ENCODE measurements around the gene ATP5PB.

The ATP5PB gene

DNA sequence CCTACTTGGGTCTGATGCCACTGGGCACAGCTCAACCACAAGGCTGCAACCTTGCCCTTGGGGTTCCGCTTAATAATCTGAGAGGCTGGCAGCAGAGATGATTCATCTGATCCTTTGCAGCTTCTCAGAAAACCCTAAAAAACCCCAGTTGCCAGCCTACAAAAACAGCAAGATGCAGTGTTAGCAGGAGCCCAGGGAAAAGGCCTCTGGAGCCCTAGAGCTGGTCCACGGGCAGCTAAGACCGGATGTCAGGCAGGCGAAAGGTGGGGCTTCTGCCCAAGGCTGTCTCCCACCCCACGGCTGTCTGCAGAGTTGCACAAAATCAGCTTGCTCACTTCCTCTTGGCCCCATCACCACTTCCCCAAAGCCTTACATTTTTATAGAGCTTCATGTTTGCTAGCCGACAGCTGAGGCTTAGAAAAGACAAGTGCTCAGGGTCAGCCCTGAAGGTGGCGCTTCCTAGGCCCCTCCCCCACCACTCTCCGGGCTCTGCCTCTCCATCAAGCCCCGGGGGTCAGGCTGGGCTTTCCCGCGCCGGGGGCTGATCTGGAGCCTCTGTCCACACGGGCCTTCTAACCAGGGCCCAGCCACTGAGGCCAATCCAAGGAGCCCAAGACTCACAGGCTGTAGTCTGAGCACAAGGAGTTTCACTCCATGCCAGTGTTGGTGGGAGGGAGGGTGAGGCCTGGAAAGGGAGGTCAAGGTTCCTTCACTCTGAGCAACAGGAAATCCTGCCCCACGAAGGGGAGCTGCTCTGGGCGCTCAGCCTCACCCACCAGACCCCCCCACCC is 58.3 kb downstream of the ATP5PB start:
- Histone ChIP-seq H3K27me3 (replicated peaks in 2 of 5; ENCODE audit: control insufficient read depth in 4 of 5, insufficient read depth in 5 of 5, low read length in 4 of 5) (no peaks in the 10 kb centered on the region), H3K4me1 (ENCODE audit: control extremely low read depth in 1 of 4, control insufficient read depth in 4 of 4, insufficient read depth in 4 of 4, low read length in 3 of 4) (peaks cover 37 to 97% (median 91%) of the 10 kb centered on the region in 4 experiments), H3K4me3 (ENCODE audit: control insufficient read depth in 1 of 7, extremely low read depth in 1 of 7, insufficient read depth in 4 of 7, low read depth in 2 of 7, low read length in 6 of 7) (peak overlapping the region in 6 of 7 experiments; percentile 35 to 72 (median 64)), H3K9me3 (ENCODE audit: control extremely low read depth in 1 of 5, control insufficient read depth in 4 of 5, insufficient read depth in 2 of 5, low read depth in 1 of 5, low read length in 4 of 5) (no peaks in the 10 kb centered on the region), H3K27ac (ENCODE audit: insufficient read depth in 1 of 2, low read depth in 1 of 2, low read length in 2 of 2, poor library complexity in 1 of 2, severe bottlenecking in 2 of 2) (peak overlapping the region; percentile 84 to 93), H3K36me3 (ENCODE audit: control insufficient read depth in 4 of 4, insufficient read depth in 4 of 4, low read length in 3 of 4) (no peaks in the 10 kb centered on the region)
- 0% methylated on average over 6 of the region's 15 CpGs for WGBS (ENCODE audit: insufficient coverage)
- POLR2A ChIA-PET: interaction anchor here (0.7 to 2.4 kb wide), 11 partner anchors 9 to 247 kb away, joined by 3 to 18 read pairs (median 6); partner anchors contain the start of genes ATP5PB, C1orf162, INKA2 and WDR77
- peak; percentile 89 to 97 (median 96) for DNase-seq
- CTCF ChIA-PET: interaction anchor here (0.6 to 9.9 kb wide), 50 partner anchors 9 to 253 kb away, joined by 3 to 151 read pairs (median 8); partner anchors contain the start of genes ATP5PB, C1orf162, DDX20 and RAP1A

DNA sequence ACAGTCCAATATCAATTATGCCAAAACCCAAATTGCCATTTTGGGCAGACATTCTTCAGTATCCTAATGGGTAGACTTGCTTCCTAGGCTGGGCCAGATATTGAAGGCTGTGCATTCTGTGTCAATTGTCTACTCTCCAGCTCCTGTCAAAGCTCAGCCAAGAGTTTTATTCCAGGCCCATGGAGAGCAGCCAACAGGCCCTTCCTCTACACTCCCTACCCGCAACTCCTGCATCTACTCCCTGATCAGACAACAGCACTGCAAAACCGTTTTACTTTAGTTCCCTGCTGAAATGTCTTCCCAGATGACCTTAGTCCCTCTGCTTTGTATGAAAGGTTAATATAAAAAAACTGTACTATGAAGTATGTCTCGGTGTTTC is 60.7 kb downstream of the ATP5PB start:
- Histone ChIP-seq H3K4me3 (ENCODE audit: control insufficient read depth in 1 of 7, extremely low read depth in 1 of 7, insufficient read depth in 4 of 7, low read depth in 2 of 7, low read length in 6 of 7) (no peak overlapping the region), H3K27me3 (replicated peaks in 2 of 5; ENCODE audit: control insufficient read depth in 4 of 5, insufficient read depth in 5 of 5, low read length in 4 of 5) (no peaks in the 10 kb centered on the region), H3K9me3 (ENCODE audit: control extremely low read depth in 1 of 5, control insufficient read depth in 4 of 5, insufficient read depth in 2 of 5, low read depth in 1 of 5, low read length in 4 of 5) (no peaks in the 10 kb centered on the region), H3K4me1 (ENCODE audit: control extremely low read depth in 1 of 4, control insufficient read depth in 4 of 4, insufficient read depth in 4 of 4, low read length in 3 of 4) (peaks cover 29 to 97% (median 91%) of the 10 kb centered on the region in 4 experiments), H3K27ac (ENCODE audit: insufficient read depth in 1 of 2, low read depth in 1 of 2, low read length in 2 of 2, poor library complexity in 1 of 2, severe bottlenecking in 2 of 2) (no peak overlapping the region), H3K36me3 (ENCODE audit: control insufficient read depth in 4 of 4, insufficient read depth in 4 of 4, low read length in 3 of 4) (no peaks in the 10 kb centered on the region)
- ChIA-PET POLR2A (interaction anchor here (2.4 kb wide), 1 partner anchor 106 kb away, joined by 7 read pairs; no protein-coding TSS in a partner anchor), CTCF (interaction anchor here (1.0 to 9.9 kb wide), 10 partner anchors 7 to 179 kb away, joined by 3 to 151 read pairs (median 14); partner anchors contain the start of gene C1orf162)
- 92% methylated on average over 2 of the region's 3 CpGs for WGBS (ENCODE audit: insufficient coverage)
- DNase-seq: no peak

DNA sequence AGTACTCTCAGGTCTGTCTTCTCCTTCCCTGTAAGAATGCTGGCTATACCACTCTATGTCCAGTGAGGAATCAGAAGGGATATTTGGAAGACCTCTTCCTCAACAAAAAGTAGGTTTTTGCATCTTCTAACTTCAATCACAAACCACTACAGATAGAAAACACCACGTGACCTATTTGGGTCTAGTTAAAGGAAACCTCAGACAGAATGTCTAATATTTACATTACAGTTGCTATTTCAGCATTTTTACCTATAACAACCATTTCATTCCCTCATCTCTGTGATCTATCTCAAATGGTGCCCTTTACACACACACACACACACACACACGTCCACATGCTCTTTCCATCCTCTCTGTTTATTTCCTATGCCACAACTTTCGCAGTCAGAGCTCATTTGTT is 62.1 kb downstream of the ATP5PB start:
- H3K4me3 ChIP-seq (ENCODE audit: control insufficient read depth in 1 of 7, extremely low read depth in 1 of 7, insufficient read depth in 4 of 7, low read depth in 2 of 7, low read length in 6 of 7): no peak overlapping the region
- ChIA-PET POLR2A (interaction anchor here (0.6 kb wide), 1 partner anchor 13 kb away, joined by 3 read pairs; no protein-coding TSS in a partner anchor), CTCF (interaction anchor here (1.0 to 1.9 kb wide), 6 partner anchors 22 to 249 kb away, joined by 3 to 5 read pairs (median 4); partner anchors contain the start of gene INKA2)
- no peak overlapping the region for H3K27ac ChIP-seq (ENCODE audit: insufficient read depth in 1 of 2, low read depth in 1 of 2, low read length in 2 of 2, poor library complexity in 1 of 2, severe bottlenecking in 2 of 2)
- no peaks in the 10 kb centered on the region for H3K36me3 ChIP-seq (ENCODE audit: control insufficient read depth in 4 of 4, insufficient read depth in 4 of 4, low read length in 3 of 4)
- WGBS (ENCODE audit: insufficient coverage): 56% methylated on average over 3 of the region's 3 CpGs
- H3K27me3 ChIP-seq (replicated peaks in 2 of 5; ENCODE audit: control insufficient read depth in 4 of 5, insufficient read depth in 5 of 5, low read length in 4 of 5): no peaks in the 10 kb centered on the region
- H3K4me1 ChIP-seq (ENCODE audit: control extremely low read depth in 1 of 4, control insufficient read depth in 4 of 4, insufficient read depth in 4 of 4, low read length in 3 of 4): peaks cover 18 to 96% (median 90%) of the 10 kb centered on the region in 4 experiments
- no peaks in the 10 kb centered on the region for H3K9me3 ChIP-seq (ENCODE audit: control extremely low read depth in 1 of 5, control insufficient read depth in 4 of 5, insufficient read depth in 2 of 5, low read depth in 1 of 5, low read length in 4 of 5)
- peak in 1 of 3 donors; percentile 21 for DNase-seq
